IPS-NIHi7 (cell line): ENCODE results near the gene PIK3C2G.
"Not testable (repeated sequence)": the region's sequence is repeated elsewhere in the genome, so short reads cannot be mapped to it uniquely, and the experiment has no call there.

ENCODE experiments used
- DNase-seq: peaks from one replicate; pipeline ENCODE4 v3.0.0; 2012; ENCODE audit warnings: mixed read lengths; ENCODE audit errors: extremely low spot score

Gene PIK3C2G

DNA sequence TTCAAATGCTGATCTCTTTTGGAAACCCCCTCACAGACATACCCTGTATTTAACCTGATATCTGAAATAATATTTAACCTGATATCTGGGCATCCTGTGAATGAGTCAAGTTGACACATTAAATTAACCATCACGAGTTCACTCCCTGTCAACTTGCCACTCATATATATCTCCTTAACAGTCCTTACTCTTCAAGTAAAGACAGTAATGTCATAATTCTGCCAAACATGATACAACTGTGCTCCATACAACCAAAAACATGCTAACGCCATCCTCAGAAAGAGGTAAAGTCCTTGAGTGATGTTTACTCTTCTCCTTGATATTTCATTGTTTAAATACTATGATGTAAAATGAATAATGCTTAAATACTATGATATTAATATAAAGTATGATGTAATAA lies 371.5 kb downstream of the PIK3C2G start:
- no peak for DNase-seq

DNA sequence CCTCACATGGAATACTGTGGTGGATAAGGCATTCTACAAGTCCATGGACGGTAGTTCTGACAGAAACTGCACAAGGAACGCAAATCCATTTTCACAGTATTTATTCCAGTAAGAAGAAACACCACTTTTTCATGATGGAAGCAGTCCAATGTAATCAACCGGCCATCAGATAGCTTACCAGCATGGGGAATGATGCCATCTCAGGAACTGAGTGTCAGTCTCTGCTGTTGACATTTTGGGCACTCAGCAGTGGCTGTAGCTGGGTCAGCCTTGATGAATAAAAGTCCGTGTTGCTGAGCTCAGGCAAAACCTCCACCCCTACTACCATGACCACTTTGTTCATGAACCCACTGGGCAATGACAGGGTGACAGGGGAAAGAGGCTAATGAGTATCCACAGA lies 373.1 kb downstream of the PIK3C2G start:
- DNase-seq = no peak

DNA sequence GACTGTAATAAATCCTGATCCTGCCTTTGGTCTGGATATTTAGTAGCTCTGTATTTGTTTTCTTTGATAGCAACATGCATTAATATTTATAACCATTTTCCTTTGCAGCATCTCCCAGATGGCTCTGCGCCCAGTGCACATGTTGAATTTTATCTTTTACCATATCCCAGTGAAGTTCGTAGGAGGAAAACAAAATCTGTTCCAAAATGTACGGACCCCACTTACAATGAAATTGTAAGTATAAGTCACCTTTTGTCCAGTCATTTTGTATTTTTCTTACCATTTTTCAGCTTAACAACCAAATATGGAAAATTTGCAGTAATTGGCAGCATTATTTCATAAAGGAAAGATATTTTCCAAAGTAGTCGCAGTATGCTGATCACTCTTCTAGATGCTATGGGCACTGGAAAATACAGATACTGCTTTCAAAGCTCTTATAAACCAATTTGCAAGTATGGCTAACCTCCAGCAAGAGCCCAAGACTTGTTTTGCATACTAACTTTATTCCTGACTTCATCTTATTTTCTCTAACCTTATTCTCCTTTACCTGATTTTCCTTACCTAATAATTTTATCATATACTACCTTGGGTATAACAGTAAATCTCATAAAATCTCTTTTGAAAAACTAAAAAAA lies 379.1 kb downstream of the PIK3C2G start:
- no peak for DNase-seq

DNA sequence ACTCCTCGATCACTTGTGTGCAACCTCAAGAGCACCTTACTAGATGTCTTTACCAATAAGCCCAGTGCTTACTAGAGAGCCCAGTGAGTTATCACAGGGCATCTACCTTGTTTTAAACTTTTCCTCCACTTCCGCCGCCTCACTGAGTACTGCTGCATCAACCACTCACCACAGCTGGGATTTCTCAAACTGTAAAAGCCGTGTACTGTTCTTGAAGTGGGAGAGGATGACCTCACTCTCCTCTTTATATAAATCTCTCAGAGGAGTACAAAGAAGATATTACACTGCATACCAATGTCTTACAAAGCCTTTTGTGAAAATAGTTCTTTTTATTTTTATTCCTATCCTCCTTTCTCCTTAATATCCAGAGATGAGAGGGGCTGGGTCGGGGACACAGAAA lies 382.4 kb downstream of the PIK3C2G start:
- no peak for DNase-seq

DNA sequence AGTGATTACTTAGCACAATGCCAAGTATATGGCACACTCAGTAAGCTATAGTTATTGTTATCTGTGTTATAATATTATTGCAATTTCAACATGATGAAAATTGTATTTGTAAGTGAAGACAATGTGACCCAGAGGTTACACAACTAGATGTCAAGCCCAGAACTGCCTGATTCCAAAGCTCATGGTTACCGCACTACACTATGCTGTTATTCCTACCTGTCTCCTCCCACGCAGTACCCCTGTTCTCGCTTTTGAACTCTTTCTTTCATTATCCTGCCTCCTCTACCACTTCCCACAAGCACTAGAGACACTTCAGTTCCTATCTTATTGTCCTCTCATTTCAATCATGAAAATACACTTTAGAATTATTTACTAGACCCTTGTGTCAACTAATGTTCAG lies 383.2 kb downstream of the PIK3C2G start:
- no peak for DNase-seq

DNA sequence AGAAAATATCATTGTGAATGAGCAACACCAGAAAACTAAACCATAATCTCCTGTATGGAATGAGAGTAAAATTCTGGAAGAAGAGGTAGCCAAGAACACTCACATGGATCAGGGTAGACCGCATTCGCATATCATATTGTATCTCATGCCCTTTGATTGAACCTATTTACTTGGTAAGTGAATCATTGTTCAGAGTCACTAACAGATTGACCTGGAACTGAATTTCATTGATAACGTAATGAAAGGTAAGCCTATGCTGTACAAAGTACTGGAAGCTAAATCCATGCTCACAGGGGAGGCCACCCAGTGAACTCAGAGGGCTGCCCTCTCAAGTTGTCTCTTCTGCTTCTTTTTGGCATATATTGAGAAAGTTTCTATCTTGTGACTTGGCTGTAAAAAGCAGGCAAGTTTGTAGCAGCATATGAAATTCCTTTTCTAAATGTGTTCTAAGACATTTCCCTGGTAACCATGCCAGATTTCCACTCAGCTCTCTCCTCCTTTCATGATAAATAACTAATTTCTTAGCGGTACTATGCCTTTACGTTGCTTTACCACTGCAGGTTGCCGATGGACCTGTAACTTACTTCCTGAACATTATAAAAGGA lies 385.1 kb downstream of the PIK3C2G start:
- no peak for DNase-seq

DNA sequence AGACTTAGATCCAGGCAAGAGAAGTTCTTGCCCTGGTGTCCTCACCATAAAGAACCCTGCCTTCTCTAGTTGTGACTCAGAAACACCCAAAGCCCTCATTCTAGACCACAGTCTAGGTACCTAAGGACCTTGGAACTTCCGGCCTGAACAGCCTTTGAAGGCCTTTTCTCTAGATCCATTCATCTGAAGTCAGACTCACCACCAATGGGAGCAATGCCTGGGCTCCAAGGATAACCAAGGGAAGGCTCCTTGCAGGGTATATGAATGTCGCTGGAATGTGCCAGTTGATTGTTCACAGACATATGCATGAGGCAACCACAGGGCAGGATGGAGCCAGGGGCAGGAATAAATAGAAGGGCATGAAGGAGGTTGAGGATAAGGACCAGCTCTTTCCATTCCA lies 390.2 kb downstream of the PIK3C2G start:
- no peak for DNase-seq

DNA sequence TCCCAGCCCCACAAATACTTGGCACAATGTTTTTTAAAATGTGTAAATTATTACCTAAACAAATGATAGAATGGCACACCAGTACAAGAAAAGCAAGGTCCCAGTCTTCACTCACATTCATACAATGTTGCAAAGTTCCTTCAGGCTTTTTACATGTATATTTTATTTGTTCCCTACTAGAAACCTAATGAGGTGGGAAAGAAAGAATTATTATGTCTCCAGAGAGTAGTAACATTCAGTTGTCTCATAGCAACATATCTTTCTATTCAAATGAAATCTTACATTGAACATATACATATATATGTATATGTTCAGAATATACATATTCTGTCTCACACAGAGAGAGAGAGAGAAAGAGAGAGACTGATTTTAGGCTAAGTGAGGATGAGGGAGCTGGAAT lies 391.3 kb downstream of the PIK3C2G start:
- DNase-seq = no peak

DNA sequence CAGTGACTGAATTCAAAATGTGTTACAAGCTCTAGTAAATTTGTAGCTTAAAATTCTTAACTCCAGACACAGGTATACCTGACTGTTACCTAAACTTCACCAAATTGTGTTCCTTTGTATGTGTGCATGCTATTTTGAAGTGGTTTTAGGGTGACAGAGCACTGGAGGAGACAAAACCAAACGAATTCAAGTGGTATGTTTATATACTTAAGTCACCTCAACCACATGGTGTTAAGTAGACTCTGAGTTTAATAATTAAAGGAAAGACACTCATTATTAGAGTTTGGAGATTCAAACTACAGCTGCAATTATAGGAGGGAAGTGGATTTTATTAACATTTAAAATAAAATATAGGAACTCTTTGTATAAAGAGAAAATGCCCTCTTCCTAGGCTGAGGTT lies 392.1 kb downstream of the PIK3C2G start:
- DNase-seq = no peak

DNA sequence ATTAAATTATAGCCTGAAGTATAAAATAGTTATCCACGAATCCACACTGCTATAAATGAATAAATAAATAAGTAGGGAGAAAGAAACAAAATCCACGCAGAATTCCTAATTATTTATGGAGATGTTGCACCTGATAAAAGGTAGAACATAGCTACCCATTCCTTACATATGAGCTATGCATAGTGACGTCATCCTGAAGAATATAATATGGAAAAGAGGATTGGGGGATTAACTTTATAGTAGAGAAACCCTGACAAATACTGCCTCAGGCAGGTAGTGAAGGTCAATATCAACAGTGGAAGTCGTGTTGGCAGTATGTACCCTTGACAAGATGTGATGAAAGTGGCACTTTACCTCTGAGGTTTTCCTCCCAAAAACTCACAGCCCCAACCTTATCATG lies 394.0 kb downstream of the PIK3C2G start:
- no peak for DNase-seq

DNA sequence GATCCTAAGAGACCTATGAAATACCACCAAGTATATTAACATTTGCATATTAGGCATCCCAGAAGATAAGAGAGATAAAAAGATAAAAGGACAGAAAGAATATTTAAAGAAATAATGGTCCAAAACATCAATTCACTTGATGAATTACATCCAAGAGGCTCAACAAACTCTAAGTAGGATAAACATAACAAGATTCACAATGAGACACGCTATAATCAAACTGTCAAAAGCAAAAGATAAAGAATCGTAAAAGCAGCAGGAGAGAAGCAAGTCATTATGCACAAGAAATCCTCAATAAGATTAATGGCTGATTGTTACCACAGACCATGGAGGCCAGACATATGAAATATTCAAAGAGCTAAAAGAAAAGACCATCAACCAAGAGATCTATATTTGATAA lies 396.9 kb downstream of the PIK3C2G start:
- no peak for DNase-seq

DNA sequence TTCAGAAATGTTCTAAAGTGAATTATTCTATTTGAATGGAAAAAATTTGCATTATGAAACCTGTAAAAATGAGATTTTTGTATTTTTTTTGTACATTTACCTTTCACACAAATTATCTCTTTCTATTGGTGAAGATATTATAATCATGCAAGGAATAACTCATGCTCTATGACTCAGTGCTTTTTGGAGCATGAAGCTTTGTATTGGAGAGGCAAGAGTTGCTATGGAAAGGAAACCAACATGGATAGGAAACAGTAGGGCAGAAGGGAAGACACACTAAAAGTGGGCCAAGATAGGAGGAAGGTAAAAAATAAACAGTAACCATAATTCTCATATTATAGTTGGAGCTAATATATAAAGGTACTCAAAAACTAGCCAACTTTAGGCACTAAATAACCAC lies 397.5 kb downstream of the PIK3C2G start:
- DNase-seq = no peak

DNA sequence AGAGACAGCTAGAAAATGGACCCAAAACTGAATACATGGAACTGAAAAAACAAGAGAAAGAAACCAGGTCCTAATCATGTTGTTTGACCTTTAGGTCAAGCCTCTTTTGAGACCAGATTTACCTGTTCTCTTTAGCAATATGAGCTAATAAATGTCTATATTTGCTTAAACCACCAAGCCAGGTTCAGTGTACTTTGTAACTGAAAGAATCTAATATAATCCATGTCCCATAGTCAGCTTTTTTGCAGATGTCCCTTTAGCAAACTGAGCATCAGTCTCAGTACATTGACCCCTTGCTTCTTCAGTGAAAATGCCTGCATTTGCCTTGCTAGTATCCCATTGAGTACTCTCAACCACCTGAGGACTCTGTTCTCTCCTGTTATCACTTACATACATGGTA lies 414.8 kb downstream of the PIK3C2G start:
- DNase-seq = no peak

DNA sequence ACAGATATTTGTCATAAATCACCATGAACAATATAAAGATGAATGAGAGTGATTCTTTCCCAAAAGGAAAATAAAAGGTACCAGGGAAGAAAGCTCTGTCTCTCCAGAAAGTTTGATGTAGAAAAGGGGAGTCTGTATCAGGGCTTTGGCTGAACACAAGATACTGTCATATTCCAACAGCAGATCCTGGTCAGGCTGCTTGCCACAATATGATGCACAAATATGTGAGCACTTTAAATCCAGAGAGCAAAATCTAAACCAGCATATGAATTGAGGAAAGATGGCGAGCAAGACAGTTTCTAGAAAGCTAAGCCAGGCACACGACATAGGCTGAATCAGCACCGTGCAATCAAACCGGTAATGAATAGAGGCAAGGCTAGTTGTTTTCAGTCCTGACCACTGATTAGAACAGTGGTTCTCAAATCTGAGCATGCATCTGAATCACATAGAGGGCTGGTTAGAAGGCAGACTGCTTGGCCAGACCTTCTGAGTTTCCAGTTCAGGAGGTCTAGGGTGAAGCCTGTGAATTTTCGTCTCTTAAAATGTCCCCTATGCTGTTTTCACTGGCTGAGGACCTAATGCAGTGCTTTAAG lies 415.8 kb downstream of the PIK3C2G start:
- no peak for DNase-seq

DNA sequence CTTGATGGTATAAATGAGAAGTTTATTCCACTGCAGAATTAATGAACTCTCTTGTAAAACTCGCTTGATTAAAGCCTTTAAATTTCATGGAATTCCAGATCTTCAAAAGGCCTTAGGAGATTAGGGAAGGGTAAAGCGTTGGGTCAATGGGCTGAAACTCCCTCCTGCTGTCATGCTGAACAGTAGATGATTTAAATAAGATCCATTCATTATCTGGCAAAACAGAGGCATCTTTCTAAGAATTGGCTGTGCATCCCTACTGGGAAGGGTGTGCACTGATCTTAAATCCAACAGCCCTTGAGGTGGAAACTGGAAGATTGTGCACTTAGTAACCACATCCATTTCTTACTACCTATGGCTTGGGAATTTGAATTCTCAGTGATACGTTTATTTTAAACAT lies 420.5 kb downstream of the PIK3C2G start:
- DNase-seq = peak; percentile 19

DNA sequence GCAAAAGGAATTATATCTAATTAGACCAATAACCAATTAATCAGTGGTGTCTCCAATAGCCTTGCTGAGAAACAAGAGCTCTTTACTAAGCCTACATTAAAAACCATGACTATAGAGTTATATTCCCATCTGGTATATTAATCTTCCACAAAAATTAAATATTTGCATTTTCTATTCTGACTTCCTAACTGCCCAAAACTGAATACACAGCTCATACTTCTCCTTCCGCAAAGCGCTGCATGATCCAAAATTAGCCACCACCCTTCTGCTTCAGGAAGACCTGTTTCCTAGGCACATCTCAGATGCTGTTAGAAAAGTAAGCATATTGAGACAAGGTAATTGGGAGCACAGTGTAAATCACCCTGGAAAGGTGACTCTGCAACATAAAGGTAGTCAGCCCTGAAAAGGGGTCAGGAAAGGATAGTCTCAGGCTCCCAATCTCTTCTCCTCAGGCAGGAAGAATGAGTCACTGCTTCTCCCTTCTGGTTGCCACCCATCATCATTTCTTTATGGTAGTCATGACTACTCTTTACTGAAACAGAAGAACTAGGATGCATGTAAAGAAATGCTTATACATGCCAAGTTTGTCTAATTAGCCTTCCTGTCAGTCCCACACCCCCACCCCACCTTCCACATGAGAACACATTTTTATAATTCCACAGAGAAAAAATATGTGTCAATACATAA lies 422.2 kb downstream of the PIK3C2G start:
- DNase-seq = no peak

DNA sequence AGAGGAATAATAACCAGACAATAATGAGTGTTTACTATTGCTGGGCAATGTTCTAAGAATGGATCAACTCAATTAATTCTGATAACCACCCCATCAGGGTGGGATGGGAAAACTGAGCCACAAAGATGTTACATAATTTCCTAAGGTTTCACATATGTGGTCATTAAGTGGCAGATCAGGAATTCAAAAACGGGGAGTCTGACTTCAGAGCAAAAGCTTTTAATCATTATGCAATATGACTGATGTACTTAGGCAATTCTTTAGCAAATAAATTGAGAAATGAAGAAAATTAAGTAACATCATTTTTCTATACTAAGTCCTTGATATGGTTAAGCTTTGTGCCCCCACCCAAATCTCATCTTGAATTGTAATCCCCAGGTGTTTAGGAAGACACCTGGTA lies 423.1 kb downstream of the PIK3C2G start:
- no peak for DNase-seq

DNA sequence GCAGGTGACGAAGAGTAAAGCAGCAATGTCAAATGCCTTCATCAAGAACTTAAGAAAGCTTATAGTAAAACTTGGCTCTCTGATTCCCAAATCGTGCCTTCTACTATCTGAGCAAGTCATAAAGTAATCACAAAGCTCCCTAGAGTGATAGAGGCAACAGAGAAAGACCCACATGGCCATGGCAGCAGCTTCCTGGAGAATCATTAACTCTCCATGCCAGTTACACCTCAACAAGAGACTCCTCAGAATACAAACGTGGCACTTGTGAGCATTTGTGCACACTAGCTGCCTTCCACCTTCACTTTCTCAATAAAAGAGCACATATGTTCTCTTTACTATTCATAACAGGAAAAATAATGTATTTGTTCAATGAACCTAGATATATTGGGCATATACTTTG lies 428.5 kb downstream of the PIK3C2G start:
- DNase-seq = no peak

DNA sequence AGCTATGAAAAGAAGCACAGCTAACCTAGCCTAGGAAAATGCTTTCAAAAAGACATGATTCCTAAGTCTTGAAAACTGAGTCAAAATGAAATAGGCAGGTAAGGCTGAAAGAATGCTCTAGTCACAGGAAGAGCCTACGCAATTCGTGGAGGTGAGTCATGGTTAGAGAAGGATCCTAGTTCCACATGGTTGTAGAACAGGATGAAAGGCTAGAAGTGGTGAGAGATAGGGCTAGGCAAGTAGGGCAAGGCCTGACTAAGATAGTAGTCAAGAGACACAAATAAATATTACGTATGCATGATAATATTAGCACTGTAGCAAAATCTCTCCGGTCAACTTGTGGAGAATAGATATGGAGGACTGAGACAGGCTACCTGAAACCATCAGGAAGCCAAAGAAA lies 429.3 kb downstream of the PIK3C2G start:
- no peak for DNase-seq

DNA sequence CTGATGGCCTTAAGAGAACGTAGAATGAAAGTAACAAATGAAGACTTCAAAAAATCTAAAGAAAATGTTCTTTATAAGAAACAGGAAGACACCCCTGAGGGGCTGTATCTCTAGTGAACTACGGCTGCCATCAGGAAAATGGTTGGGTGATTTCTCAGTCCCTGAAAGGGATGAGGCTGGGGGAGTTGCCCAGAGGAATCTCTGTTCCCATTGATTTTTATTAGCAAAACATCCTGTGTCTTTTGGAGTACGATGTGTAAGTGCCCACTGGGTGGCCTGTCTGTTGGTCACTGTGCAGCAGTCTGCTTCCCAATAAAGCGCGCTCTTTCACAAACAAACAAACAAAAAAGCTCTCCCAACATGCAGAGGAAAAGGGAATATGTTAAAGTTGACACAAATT lies 432.7 kb downstream of the PIK3C2G start:
- not testable (repeated sequence) for DNase-seq

DNA sequence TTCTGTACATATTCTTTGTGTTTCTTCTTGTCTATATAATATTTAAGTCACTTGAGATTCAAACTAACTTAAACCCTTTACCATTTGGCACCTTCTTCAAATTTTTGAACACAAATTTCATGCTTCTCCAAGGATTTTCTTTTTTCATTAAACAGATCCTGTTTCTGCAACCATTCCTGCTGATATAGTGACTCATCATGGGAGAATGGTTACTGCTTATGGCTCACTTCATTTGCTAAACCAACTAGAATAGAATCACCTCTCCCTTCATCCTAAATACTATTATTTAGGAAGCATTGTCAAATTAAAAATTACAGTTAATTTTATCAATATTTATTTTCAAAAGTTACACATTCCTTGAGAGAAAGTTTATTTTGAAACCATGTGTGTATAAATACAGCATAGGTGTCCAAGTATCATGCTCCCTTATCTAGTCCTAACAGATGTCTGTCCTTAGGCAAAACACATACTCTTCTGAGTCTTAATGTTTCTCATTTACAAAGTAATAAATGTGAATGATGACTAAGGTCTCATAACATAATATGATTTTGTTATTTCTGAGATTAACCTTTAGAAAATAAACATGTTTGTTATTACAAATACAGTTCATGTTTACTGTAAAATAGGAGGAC lies 435.8 kb downstream of the PIK3C2G start:
- DNase-seq = no peak
